PC-3 (cell line): ENCODE measurements around the gene DMD. TPM values are rescaled to one million over a fixed set of nuclear protein-coding genes. Genes with fewer than 3 reads are reported as not detected.

Experiments
- ATAC-seq: fragments of 200-7000 bp; cut with Tn5 transposase; 2 replicates; pipeline ENCODE4 v1.9.1; 2020; ENCODE audit warnings: mild to moderate bottlenecking, moderate library complexity
- BruUV-seq: library from RNA; stranded (reverse); fragments of 400-500 nt; replicated peaks from 2 replicates; lab custom pipeline; 2021; lab: Mats Ljungman, UMichigan
- CTCF ChIA-PET: fragments of 300-600 bp; sonication (Branson Sonifier 250); formaldehyde crosslinking; loops from one replicate; lab custom pipeline; 2022; ENCODE audit warnings: antibody characterized with exemption; lab: Charles Lee
- POLR2A ChIA-PET: fragments of 300-600 bp; sonication (Branson Sonifier 250); formaldehyde crosslinking; loops from one replicate; lab custom pipeline; 2022; ENCODE audit warnings: antibody characterized with exemption; ENCODE audit not compliant: unreplicated experiment; lab: Charles Lee
- DNase-seq: peaks from one replicate; pipeline ENCODE4 v3.0.0-alpha.2; 2015
- H2AFZ ChIP-seq: fragments of 300-600 bp; sonication (generic); 2 replicates; pipeline ENCODE4 v1.6.0; 2016; ENCODE audit warnings: antibody characterized with exemption, low read length
- H3F3A ChIP-seq: fragments of 300-600 bp; sonication (generic); one replicate; pipeline ENCODE4 v1.6.0; 2017; ENCODE audit warnings: antibody characterized with exemption, low read length, control low read depth, mild to moderate bottlenecking; ENCODE audit not compliant: unreplicated experiment
- H3K27ac ChIP-seq: fragments of 300-600 bp; sonication (generic); 2 replicates; pipeline ENCODE4 v1.5.1; 2016; ENCODE audit warnings: mild to moderate bottlenecking, low read length
- H3K27me3 ChIP-seq: fragments of 300-600 bp; sonication (generic); 2 replicates; pipeline ENCODE4 v1.6.1; 2016; ENCODE audit warnings: low read length, mixed read lengths
- H3K36me3 ChIP-seq: fragments of 300-600 bp; sonication (generic); 2 replicates; pipeline ENCODE4 v1.6.1; 2016; ENCODE audit warnings: low read depth, mixed run types, low read length, mixed read lengths
- H3K4me1 ChIP-seq: fragments of 300-600 bp; sonication (generic); 2 replicates; pipeline ENCODE4 v1.5.1; 2016; ENCODE audit warnings: low read length; ENCODE audit not compliant: insufficient read depth
- H3K4me2 ChIP-seq: fragments of 300-600 bp; sonication (generic); 2 replicates; pipeline ENCODE4 v1.6.0; 2016; ENCODE audit warnings: low read length
- H3K4me3 ChIP-seq: fragments of 300-600 bp; sonication (generic); 2 replicates; pipeline ENCODE4 v1.5.1; 2016; ENCODE audit warnings: mild to moderate bottlenecking, low read length, mixed read lengths
- H3K79me2 ChIP-seq: fragments of 300-600 bp; sonication (generic); 2 replicates; pipeline ENCODE4 v1.6.1; 2017; ENCODE audit warnings: low read length, mixed read lengths
- H3K9ac ChIP-seq: fragments of 300-600 bp; sonication (generic); 2 replicates; pipeline ENCODE4 v1.6.0; 2016; ENCODE audit warnings: mild to moderate bottlenecking, low read length
- H3K9me2 ChIP-seq: fragments of 300-600 bp; sonication (generic); replicated peaks from 2 replicates; pipeline ENCODE4 v1.6.1; 2016; ENCODE audit warnings: mixed run types, low read length, mixed read lengths
- H3K9me3 ChIP-seq: fragments of 300-600 bp; sonication (generic); 2 replicates; pipeline ENCODE4 v1.6.1; 2016; ENCODE audit warnings: low read length, mixed read lengths
- H4K20me1 ChIP-seq: fragments of 300-600 bp; sonication (generic); 2 replicates; pipeline ENCODE4 v1.6.1; 2016; ENCODE audit warnings: low read length, mixed read lengths
- CTCF ChIP-seq: fragments of 300-600 bp; sonication (generic); conservative IDR thresholded peaks from 2 replicates; pipeline ENCODE4 v1.5.1; 2017; ENCODE audit warnings: antibody characterized with exemption, low read depth, mild to moderate bottlenecking, low read length
- EZH2 ChIP-seq: fragments of 300-600 bp; sonication (generic); IDR thresholded peaks from one replicate; pipeline ENCODE4 v1.6.1; 2017; ENCODE audit warnings: antibody characterized with exemption, mild to moderate bottlenecking, low read length; ENCODE audit not compliant: unreplicated experiment
- EZH2phosphoT487 ChIP-seq: fragments of 300-600 bp; sonication (generic); IDR thresholded peaks from 2 replicates; pipeline ENCODE4 v1.6.1; 2018; ENCODE audit warnings: mild to moderate bottlenecking, antibody characterized with exemption, low read length, borderline replicate concordance
- intact Hi-C: fragments of 100-400 bp; cut with micrococcal nuclease; formaldehyde crosslinking; loops from 2 replicates; pipeline ENCODE4 v1.9.0; 2023
- total RNA-seq: library from RNA; depleted of rRNA; stranded (reverse); fragments of >200 nt; gene quantifications from 2 replicates; pipeline ENCODE4 v1.2.3, GENCODE V29; 2014

Gene DMD
- total RNA-seq, 1 experiment from 2014 or later = not detected

- Histone ChIP-seq H3K36me3 (no peaks in the 10 kb centered on the region), H3F3A (no peaks in the 10 kb centered on the region), H3K27me3 (no peaks in the 10 kb centered on the region), H3K4me3 (no peak overlapping the region), H3K9me2 (no peaks in the 10 kb centered on the region), H3K4me2 (no peak overlapping the region), H3K9me3 (no peaks in the 10 kb centered on the region), H4K20me1 (no peaks in the 10 kb centered on the region), H3K27ac (no peak overlapping the region), H3K4me1 (no peaks in the 10 kb centered on the region), H3K9ac (no peak overlapping the region), H2AFZ (no peak overlapping the region), H3K79me2 (no peaks in the 10 kb centered on the region)
- no TSS peak for BruUV-seq
- ATAC-seq = no peak
- CTCF ChIA-PET = no interaction called here
- TF ChIP-seq EZH2phosphoT487 (no peak), EZH2 (no peak), CTCF (no peak)
- intact Hi-C loops = no loop called here
- POLR2A ChIA-PET = no interaction called here
- no peak for DNase-seq
These were observed 922.0 kb downstream of the DMD start for GRCh38 chrX:32289356-32289755.

DNA sequence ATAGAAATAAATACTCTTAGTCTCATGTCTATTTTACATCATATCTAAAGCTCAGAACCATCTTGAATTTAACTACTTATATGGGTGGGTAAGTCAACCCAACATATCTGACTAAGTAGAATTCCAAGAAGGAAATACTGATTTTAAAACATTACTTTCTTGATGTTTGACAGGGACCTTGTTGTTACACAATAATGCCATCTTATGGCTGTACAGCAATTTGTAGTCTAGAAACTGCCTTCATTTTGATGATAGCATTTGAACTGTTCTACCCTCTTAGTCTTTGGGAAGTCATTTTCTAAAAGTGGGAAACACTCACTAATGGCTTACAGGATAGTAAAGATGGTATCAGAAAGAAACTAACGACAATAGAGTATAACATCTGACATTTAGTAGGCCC, 929.5 kb downstream of the DMD start:
- Histone ChIP-seq H3F3A (no peaks in the 10 kb centered on the region), H3K79me2 (no peaks in the 10 kb centered on the region), H3K9ac (no peak overlapping the region), H3K4me3 (no peak overlapping the region), H3K27ac (no peak overlapping the region), H2AFZ (no peak overlapping the region), H3K9me3 (peaks cover 3% of the 10 kb centered on the region; the same call in 1 of the 2 replicates), H3K9me2 (no peaks in the 10 kb centered on the region), H3K4me1 (no peaks in the 10 kb centered on the region), H3K36me3 (no peaks in the 10 kb centered on the region), H4K20me1 (no peaks in the 10 kb centered on the region), H3K27me3 (no peaks in the 10 kb centered on the region), H3K4me2 (no peak overlapping the region)
- POLR2A ChIA-PET = no interaction called here
- CTCF ChIA-PET = no interaction called here
- intact Hi-C loops = no loop called here
- DNase-seq (no peak), ATAC-seq (no peak)
- TF ChIP-seq CTCF (no peak), EZH2 (no peak), EZH2phosphoT487 (no peak)
- no TSS peak for BruUV-seq

- H3K4me3 ChIP-seq = no peak overlapping the region
- H3K36me3 ChIP-seq = no peaks in the 10 kb centered on the region
- H2AFZ ChIP-seq = no peak overlapping the region
- no peak overlapping the region for H3K9ac ChIP-seq
- no TSS peak for BruUV-seq
- ATAC-seq (no peak), DNase-seq (no peak)
- intact Hi-C loops = no loop called here
- CTCF ChIA-PET = no interaction called here
- H3K27me3 ChIP-seq = no peaks in the 10 kb centered on the region
- H3K4me2 ChIP-seq = no peak overlapping the region
- H3K9me3 ChIP-seq = peaks cover 3% of the 10 kb centered on the region; the same call in 1 of the 2 replicates
- TF ChIP-seq CTCF = no peak
- TF ChIP-seq EZH2phosphoT487 = no peak
- TF ChIP-seq EZH2 = no peak
- H3K9me2 ChIP-seq = no peaks in the 10 kb centered on the region
- no peaks in the 10 kb centered on the region for H3F3A ChIP-seq
- H4K20me1 ChIP-seq = no peaks in the 10 kb centered on the region
- no peak overlapping the region for H3K27ac ChIP-seq
- POLR2A ChIA-PET = no interaction called here
- no peaks in the 10 kb centered on the region for H3K4me1 ChIP-seq
- no peaks in the 10 kb centered on the region for H3K79me2 ChIP-seq
These were observed 930.4 kb downstream of the DMD start for GRCh38 chrX:32280921-32281320.
